ENCODE results near the gene ICA1L.
A peak's percentile ranks its signal among the peaks of the same experiment; 100 is the strongest.
"Not testable (repeated sequence)": the region's sequence is repeated elsewhere in the genome, so short reads cannot be mapped to it uniquely, and the experiment has no call there.

The ICA1L gene

DNA sequence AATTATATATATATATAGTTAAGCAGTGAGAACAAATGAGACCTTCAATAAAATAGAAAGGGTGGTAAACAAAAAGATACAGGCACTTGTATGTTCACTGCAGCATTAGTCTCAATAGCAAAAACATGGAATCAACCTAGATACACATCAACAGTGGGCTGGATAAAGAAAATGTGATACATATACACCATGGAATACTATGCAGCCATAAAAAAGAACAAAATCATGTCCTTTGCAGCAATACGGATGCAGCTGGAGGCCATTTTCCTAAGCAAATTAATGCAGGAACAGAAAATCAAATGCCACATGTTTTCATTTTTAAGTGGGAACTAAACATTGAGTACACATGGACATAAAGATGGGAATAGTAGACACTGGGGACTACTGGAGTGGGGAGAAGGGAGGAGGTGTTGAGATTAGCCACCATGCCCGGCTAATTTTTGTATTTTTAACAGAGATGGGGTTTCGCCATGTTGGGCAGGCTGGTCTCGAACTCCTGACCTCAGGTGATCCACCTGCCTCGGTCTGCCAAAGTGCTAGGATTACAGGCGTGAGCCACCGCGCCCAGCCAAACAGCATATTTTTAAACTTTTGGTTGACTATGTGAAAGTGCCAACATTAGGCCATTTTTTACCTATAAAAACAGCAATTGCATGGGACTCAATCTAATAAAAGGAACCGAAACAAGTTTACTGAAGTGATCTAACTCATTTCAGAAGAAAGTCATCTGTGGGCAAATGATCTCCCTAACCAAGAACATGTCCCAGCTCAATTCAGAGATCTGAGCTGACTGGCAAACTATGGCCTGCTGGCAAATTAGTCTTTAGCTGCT lies 23.7 kb downstream of the ICA1L start:
- no peak for DNase-seq

DNA sequence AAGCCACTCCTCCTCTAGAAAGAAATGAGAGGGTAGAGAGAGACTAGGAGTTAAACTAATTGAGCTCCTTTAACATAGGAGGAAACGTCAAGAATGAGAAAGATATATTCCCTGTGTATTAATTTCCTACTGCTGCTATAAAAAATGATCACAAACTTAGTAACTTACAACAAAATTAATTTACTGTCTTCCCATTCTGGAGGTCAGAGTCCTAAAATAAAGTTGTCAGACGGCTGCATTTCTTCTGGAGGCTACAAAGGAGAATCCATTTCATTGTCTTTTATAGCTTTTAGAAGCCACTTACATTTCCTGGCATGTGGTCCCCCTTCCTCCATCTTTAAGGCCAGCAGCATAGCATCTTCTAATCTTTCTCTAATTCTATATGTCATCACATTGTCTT lies 26.9 kb downstream of the ICA1L start:
- no peak for DNase-seq

DNA sequence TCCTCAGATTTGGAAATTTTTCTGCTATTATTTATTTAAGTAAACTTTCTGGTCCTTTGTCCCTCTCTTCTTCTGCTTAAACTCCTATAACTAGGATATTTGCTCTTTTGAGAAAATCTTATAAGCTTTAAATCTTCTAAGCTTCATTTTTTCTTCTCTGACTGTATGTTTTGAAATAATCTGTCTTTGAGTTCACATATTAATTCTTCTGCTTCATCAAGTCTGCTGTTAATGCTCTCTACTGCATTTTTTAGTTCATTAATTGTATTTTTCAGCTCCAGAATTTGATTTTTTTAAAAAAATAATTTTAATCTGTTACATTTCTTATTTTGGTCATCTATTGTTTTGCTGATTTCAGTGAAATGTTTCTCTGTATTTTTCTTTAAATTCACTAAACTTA lies 28.9 kb downstream of the ICA1L start:
- DNase-seq = no peak

DNA sequence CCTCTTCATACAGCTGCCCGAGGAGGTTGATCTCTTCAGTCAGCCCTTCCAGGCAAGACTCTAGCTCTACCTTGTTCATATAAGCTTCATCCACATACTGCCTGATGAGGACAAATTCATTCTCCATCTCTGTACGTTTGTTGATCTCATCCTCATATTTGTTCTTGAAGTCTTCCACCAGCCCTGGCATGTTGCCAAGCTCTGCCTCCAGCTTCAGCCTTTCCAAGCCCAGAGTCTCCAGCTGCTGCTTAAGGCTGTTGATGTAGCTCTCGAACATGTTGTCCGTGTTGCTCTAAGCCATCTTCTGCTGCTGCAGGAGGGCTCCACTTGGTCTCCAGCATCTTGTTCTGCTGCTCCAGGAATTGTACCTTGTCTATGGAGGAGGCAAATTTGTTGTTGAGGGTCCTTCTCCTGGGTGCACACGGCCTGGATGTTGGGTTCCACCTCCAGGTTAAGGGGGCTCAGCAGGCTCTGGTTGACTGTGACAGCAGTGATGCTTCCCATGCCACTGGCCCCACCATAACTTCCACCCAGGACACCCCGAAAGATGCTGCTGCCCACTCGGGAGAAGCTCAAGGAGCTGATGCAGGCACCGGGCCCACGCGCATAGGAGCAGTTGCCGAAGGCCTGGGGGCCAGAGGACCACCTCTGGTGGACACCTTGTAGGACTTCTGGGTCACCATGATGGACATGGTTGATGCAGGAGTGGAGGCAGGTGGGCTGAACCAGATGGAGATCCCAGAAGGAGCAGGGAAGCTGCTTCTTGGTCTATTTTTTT lies 30.3 kb downstream of the ICA1L start:
- DNase-seq = no peak

DNA sequence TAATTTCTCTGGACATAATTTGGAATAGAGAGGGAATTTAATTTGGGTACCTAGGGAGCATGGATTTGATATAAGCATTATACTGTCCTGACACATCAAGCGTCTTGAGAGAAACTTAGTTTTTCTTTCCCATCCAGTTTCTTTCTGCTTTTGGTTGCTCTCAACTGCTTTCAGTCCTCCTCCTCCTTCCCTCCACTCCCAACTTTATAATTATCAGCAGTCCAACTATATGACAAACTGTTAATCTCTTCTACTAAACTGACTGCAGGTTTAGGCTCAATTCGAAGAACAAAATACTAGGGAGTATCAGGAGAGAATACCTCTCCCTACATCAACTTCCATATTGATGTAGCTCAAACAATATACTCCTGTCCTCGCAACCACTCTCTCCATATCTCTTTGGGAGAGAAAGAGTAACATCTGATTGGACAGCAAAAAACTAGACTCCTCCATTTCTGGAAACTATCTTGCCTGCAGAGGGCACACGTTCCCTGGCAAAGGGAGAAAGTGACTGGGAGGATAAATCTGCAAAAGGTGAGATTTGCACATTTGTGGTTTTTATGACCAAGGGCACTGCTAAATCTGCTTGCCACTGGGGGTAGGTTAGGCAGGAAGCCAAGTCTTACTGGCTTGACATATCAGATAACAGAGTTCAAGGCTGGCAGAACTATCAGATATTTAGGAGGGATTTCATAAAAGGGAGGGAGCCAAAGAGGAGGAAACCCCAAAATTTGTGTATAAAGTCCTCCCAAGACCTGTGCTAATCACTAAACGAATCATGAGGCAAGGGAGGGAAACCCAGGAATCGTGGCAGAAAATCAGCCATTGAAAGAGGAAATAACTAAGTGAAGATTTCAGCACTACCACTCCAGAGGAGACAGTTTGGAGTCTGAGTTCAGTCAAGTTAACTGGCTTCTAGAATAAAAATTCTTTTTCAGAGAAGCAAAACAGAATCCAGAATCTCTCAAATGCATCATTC lies 40.0 kb downstream of the ICA1L start:
- peak in 3 of 5 experiments; percentile 10 to 88 (median 42) for DNase-seq

DNA sequence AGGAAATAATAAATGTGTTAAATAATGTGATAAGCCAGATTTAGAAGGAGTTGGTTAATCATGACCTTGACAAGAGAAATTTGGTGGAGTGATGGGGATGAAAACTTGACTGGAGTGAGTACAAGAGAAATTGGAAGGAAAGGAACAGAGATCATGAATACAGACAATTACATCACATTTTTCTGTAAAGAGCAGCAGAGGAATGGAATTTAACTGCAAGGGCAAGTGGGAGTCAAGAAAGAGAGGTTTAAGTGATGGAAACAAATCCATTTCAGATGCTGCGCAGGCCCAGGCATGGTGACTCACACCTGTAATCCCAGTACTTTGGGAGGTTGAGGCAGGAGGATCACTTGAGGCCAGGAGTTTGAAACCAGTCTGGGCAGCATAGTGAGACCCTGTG lies 46.7 kb downstream of the ICA1L start:
- DNase-seq = no peak

DNA sequence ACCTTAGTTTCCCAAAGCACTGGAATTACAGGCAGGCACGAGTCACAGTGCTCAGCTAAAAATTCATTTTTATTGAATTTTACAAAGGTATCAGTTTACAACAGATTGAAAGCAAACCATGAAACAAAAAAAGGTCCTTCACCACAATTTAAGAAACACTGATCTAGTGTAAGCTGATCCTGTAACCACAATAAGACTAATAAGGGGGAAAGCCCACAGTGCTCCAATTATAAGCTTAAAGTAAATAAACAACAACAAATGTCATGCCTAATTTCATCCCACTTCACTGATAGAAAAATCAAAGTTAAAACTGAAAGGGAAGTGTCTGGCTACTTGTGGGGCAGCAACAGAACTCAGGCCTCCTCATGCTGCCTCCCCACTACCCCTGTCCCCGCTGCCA lies 49.2 kb downstream of the ICA1L start:
- no peak for DNase-seq

DNA sequence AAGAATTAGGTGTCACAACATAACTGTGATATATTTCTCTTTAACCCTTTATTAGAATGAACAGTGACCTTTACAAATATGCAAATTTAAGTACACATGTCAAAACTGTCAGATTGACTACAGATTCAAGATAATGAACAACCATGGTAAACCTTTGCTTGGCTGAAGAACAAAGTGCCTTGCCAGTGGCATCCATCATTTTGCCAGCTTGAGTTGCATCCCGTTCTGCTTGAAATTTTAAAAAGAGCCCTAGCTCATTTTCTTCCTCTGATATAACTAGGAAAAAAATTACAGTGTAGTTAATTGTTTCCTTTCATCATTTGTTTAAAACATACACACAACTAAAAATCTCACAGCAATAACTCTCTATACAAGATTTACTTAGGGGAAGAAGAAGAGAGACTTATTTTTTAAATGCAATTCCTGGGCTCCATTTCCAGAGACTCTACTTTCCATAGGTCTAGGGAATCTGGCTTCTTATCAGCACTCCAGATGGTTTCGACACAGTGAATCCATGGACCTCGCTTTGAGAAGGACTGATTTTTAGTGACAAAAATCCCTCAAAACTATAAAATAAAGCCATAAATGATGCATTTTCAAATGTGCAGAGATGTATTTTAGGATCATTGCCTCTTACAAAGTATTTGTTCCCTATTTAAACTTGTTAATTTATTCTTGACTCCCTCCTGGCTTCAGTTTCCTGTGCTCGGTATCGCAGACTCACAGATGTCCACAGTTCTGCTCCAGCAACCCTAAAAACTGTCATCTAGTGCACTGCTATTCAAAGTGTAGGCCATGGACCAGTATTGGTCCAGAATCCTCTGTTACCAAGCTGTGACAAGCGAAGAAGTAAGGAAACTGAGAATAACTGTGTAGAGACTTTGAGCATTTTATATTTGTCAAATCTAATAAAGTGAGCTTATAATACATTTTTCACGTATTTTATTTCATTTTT lies 50.1 kb downstream of the ICA1L start:
- no peak for DNase-seq

DNA sequence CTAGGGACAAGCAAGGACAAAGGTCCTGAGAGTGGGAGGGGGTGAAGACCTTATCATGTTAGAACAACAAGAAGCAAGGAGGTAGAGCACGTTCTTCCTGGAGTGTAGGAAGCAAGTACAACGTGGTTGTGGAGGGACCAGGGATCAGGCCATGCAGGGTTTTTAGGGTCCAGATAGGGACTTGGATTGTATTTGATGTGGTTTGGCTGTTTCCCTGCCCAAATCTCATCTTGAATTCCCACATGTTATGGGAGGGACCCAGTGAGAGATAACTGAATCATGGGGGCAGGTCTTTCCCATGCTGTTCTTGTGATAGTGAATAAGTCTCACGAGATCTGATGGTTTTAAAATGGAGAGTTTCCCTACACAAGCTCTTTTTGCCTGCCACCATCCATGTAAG lies 53.2 kb downstream of the ICA1L start:
- DNase-seq = no peak

DNA sequence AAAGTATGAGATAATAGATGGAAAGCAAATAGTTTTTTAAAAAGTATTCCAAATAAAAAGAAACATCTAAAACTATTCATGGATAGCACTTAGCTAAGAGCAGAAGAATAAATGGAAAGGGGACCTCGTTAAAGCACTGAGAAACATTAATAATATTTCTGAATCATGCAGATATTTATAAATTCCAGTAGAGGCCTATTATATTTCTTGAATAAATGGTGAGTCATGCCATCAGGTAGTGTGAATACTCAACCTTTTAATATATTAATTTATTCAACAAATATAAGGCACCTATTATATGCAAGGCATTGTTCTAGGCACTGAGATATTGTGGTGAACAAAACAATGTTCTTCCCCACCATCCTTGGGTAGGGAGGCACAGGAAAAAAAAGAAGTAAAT lies 53.8 kb downstream of the ICA1L start:
- DNase-seq = no peak

DNA sequence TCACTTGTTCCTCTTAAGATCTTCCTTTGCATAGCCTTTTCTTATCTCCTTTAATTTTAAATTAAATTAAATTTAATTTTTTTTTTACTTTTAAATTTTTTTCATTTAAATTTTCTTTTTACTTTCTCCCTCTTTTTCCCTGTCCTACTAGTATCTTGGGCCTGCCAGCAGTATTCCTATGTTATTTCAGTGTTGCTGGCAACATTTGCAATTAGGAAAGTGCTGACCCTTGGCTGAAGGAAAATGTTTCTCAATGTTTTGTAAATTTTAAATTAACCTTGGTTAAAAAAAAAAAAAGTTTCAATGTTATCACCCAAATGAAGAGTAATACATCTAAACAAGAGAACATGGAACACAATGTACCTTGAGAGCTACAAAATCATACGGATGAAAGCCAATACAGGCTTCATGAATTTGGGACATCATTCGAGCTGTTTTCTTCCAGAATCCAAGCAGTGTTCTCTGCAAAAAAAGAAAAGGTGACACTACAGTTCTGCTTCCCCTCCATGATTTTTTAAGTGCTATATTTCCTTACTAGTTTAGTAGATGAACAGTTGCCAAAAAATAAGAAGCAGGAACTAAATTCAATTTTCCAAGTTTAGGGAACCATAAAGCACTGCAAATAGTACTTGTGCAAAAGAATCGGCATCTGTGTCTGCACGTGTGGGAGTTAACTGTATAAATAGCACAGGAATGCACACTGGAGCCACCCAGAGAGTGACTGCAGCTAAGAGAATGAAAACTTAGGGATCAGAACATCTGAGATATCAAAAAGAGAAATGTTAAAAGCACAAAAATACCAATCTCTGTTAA lies 55.8 kb downstream of the ICA1L start:
- DNase-seq = no peak

DNA sequence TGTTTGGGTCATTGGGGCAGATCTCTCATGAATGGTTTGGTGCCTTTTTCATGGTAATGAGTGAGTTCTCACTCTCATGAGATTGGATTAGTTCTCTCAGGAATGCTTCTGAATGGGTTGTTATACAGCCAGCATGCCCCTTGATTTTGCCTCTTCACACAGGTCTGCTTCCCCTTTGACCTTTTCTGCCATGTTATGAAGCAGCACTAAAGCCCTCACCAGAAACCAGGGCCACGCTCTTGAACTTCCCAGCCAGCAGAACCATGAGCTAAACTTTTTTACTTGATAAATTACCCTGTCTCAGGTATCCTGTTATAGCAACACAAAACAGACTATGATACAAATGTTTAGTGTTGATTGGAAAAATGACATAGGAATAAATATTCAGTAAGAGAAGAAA lies 57.3 kb downstream of the ICA1L start:
- DNase-seq = no peak

DNA sequence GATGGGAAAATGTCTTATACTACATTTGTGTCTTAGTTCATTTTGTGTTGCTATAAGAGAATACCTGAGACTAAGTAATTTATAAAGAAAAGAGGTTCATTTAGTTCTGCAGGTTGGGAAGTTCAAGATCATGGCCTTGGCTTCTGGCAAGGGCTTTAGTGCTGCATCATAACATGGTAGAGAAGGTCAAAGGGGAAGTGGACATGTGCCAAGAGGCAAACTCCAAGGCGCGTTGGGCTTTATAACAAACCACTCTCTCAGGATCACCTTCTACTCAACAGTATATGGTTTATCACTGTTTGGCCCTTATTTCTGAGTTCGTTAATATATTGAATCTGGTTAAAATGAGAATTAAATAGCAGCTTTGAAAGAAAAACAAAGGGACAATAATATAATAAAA lies 58.2 kb downstream of the ICA1L start:
- no peak for DNase-seq

DNA sequence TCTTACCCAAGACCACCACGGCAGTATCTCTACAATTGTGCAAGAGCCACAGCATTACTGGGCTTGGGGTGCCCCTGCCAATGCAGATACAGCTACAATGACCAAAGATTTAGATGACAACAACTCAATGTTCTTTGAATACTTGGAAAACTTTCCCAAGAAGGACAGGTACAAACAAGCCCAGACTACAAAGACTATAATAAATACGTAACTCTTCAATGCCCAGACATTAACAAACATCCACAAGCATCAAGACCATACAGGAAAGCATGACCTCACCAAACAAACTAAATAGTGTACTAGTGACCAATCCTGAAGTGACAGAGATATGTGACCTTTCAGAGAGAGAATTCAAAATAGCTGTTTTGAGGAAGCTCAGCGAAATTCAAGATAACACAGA lies 62.8 kb downstream of the ICA1L start:
- DNase-seq = no peak

DNA sequence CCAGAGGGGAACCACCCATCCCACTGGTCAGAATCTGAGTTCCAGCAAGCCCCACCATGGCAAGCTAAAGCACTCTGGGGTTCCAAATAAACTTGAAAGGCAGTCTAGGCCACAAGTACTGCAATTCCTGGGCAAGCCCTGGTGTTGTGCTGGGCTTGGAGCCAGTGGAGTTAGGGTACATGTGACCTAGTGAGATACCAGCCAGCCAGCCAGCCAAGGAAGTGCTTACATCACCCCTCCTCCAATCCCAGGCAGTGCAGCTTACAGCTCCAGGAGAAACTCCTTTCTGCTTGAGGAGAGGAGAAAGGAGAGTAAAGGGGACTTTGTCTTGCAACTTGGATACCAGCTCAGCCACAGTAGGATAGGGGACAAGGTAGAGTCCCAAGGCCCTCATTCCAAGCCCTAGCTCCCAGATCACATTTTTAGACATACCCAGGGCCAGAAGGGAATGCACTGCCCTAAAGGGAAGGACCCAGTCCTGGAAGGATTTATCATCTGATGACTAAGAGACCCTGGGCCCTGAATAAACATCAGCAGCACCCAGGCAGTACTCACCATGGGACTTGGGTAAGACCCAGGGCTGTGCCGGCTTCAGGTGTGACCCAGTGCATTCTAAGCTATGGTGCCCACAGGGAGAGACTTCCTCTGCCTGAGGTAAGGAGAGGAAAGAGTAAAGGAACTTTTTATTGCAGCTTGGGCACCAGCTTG lies 64.0 kb downstream of the ICA1L start:
- DNase-seq = not testable (repeated sequence)

DNA sequence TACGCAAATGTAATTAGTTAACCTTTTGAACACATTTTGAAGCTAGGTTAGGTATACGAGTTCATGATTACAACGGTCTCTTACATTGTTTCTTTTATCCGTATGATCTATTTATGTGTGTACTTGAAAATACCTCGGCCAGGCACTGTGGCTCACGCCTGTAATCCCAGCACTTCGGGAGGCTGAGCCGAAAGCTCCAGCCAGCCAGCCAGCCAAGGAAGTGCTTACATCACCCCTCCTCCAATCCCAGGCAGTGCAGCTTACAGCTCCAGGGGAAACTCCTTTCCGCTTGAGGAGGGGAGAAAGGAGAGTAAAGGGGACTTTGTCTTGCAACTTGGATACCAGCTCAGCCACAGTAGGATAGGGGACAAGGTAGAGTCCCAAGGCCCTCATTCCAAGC lies 65.7 kb downstream of the ICA1L start:
- DNase-seq = not testable (repeated sequence)

DNA sequence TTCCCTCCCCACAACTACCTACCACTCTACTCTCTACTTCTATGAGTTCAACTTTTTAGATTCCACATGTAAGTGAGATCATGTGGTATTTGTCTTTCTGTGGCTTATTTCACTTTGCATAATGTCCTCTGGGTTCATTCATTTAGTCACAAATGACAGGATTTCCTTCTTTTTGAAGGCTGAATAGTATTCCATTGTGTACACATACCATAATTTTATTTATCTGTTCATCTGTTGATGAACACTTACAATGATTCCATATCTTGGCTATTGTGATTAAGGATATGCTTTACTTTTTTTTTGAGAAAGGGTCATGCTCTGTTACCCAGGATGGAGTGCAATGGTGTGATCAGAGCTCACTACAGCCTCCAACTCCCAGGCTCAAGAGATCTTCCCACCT lies 73.6 kb downstream of the ICA1L start:
- no peak for DNase-seq

DNA sequence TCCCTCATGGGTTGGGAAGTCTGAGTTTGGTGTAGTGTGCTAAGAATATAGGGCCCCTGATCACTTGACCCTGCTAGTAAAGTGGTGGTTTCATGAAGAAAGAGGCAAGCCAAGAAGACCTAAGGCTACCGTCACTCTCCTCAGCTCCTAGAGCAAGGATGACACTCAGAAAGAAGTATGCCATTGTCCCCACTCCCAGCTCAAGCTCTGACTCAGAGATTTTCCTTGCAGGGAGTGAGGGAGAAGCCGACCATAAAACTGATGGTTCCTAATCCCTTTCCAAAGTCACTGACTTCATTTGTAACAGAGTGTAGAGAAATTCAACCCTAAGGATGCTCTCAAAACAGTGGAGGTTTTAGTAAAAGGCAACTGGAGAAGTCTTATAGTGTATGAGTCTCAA lies 80.9 kb downstream of the ICA1L start:
- no peak for DNase-seq

DNA sequence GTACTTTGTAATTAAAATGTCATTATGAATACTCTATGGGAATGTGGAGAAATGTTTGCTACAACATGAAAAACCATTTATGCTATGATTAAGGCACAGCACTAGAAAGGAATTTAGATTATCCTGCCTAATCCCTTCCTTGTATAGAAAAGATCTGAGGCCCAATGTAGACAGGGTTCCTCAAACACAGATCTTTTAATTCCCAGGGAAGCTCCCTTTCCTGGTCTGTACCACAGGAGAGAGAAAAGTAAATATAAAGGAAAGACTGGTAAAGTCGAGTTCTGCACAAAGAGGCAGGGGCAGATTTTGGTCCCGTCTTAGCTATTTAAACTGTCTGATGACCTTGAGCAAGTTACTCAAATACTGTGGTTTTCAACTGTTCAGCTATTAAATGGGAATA lies 84.7 kb downstream of the ICA1L start:
- no peak for DNase-seq

DNA sequence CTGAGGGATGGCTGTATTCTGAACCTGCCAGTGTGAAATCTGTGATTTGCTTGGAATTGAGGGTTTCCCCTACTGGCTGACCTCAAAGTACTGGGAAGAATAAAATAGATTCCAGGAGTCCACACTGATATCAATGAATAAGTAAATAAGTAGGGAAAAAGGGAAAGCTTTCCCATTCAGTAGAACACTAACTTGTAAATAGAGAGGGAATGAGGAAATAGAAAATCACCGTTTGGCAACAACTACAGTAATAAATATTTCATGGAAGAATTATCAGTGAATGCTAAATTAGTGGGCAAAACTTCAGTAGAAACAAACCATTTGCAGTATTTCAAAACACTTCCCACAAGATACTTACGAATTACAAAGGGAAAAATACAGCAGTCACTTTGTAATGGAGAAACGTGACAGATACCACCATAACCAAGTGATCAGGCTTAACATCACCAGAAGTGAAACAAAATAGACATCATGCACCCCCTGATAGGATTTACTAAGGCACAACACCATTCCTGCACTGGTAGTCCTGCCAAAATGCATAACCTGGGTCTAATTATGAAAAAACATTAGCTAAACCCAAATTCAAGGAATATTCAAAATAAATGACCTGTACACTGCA lies 88.5 kb downstream of the ICA1L start:
- DNase-seq = no peak
